22Rv1 (cell line): ENCODE measurements around the gene PDGFRB.

Experiments used
- H3K27ac ChIP-seq: fragments of 450-650 bp; 2 replicates; pipeline ENCODE4 v1.5.1; 2017
- CTCF ChIP-seq: fragments of 450-650 bp; IDR thresholded peaks from 2 replicates; pipeline ENCODE4 v1.5.1; 2017; ENCODE audit warnings: mild to moderate bottlenecking
- ZFX ChIP-seq: fragments of 450-650 bp; IDR thresholded peaks from 2 replicates; pipeline ENCODE4 v1.6.1; 2017; ENCODE audit warnings: antibody characterized with exemption, borderline replicate concordance

PDGFRB gene

GRCh38 chr5:150073677-150074076 is 82.0 kb downstream of the PDGFRB start:
- H3K27ac ChIP-seq: no peak overlapping the region
- TF ChIP-seq ZFX: no peak
- no peak for TF ChIP-seq CTCF

- no peak overlapping the region for H3K27ac ChIP-seq
- TF ChIP-seq CTCF (no peak), ZFX (no peak)
Measured at GRCh38 chr5:150073086-150073625, 82.5 kb downstream of the PDGFRB start.

GRCh38 chr5:150070821-150071220 is 84.8 kb downstream of the PDGFRB start:
- no peak for TF ChIP-seq ZFX
- no peak for TF ChIP-seq CTCF
- H3K27ac ChIP-seq: no peak overlapping the region

- TF ChIP-seq ZFX: no peak
- TF ChIP-seq CTCF: no peak
- H3K27ac ChIP-seq: no peak overlapping the region
Measured at GRCh38 chr5:150069672-150070627, 85.7 kb downstream of the PDGFRB start.

GRCh38 chr5:150068961-150069645 is 86.5 kb downstream of the PDGFRB start:
- H3K27ac ChIP-seq: no peak overlapping the region
- TF ChIP-seq CTCF (no peak), ZFX (no peak)

- no peak overlapping the region for H3K27ac ChIP-seq
- no peak for TF ChIP-seq CTCF
- TF ChIP-seq ZFX: no peak
Measured at GRCh38 chr5:150068472-150068871, 87.2 kb downstream of the PDGFRB start.
